Limb (tissue), 2 donors: ENCODE data around the gene EEF2K.

ENCODE experiments used
- DNase-seq, 2 donors: peaks; one replicate each; pipeline ENCODE4 v3.0.0-alpha.2; 2016; ENCODE audit errors: extremely low spot score in 2 of 2

The EEF2K gene

GRCh38 chr16:22315979-22316378 lies 109.9 kb downstream of the EEF2K start:
- DNase-seq: no peak

GRCh38 chr16:22316411-22316811 lies 110.3 kb downstream of the EEF2K start:
- no peak for DNase-seq

GRCh38 chr16:22317001-22317530 lies 111.0 kb downstream of the EEF2K start:
- DNase-seq: no peak

- DNase-seq: no peak
Observed at GRCh38 chr16:22317625-22318024, 111.5 kb downstream of the EEF2K start.

GRCh38 chr16:22318690-22319358 lies 112.7 kb downstream of the EEF2K start:
- no peak for DNase-seq

GRCh38 chr16:22320572-22321339 lies 114.7 kb downstream of the EEF2K start:
- DNase-seq: peak in 1 of 2 donors; percentile 1

GRCh38 chr16:22321340-22322001 lies 115.4 kb downstream of the EEF2K start:
- DNase-seq: peak; percentile 61 to 72

- no peak for DNase-seq
Observed at GRCh38 chr16:22322021-22322471, 116.0 kb downstream of the EEF2K start.

- DNase-seq: no peak
Observed at GRCh38 chr16:22322741-22323140, 116.7 kb downstream of the EEF2K start.

GRCh38 chr16:22323173-22323958 lies 117.3 kb downstream of the EEF2K start:
- DNase-seq: no peak

GRCh38 chr16:22323959-22324786 lies 118.1 kb downstream of the EEF2K start:
- no peak for DNase-seq

- DNase-seq: no peak
Observed at GRCh38 chr16:22324787-22325597, 118.9 kb downstream of the EEF2K start.

- no peak for DNase-seq
Observed at GRCh38 chr16:22325598-22326368, 119.7 kb downstream of the EEF2K start.

GRCh38 chr16:22326369-22326652 lies 120.2 kb downstream of the EEF2K start:
- DNase-seq: no peak

GRCh38 chr16:22326771-22327445 lies 120.8 kb downstream of the EEF2K start:
- no peak for DNase-seq

- DNase-seq: no peak
Observed at GRCh38 chr16:22327446-22327775, 121.3 kb downstream of the EEF2K start.

GRCh38 chr16:22328081-22328725 lies 122.1 kb downstream of the EEF2K start:
- no peak for DNase-seq

GRCh38 chr16:22329199-22329695 lies 123.2 kb downstream of the EEF2K start:
- no peak for DNase-seq
